Dedifferentiated amniotic fluid mesenchymal stem cell (primary cell): Measurements from ENCODE around the gene FCRL6.

Source experiments
- DNase-seq: peaks from one replicate; pipeline ENCODE4 v3.0.0-alpha.2; 2016; ENCODE audit errors: extremely low spot score

Gene FCRL6

DNA sequence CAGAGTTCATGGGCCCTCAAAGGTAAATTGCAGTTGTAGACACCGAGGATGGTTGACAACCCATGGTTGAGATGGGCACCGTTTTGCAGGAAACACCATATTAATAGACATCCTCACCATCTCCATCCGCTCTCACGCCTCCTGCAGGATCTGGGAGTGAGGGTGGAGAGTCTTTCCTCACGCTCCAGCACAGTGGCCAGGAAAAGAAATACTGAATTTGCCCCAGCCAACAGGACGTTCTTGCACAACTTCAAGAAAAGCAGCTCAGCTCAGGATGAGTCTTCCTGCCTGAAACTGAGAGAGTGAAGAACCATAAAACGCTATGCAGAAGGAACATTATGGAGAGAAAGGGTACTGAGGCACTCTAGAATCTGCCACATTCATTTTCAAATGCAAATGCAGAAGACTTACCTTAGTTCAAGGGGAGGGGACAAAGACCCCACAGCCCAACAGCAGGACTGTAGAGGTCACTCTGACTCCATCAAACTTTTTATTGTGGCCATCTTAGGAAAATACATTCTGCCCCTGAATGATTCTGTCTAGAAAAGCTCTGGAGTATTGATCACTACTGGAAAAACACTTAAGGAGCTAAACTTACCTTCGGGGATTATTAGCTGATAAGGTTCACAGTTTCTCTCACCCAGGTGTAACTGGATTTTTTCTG, 33.8 kb downstream of the FCRL6 start:
- DNase-seq, result no peak

DNA sequence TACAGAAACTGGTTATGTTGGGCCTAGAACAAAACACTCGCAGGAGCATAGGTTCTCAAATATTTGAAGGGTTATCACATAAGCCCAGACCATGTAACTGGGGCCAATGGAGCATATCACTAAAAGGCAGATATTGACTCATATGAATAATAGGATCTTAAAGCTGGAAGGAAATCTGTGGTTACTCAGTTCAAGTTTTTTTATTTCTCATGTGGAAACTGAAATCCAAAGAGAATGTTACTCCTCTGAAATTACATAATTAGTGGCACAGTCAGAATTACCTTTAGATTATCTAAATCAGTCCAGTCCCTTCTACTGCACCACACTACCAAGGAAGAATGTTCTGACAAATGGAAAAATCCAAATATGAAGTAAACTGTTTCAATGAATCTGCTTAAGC, 36.6 kb downstream of the FCRL6 start:
- no peak for DNase-seq

DNA sequence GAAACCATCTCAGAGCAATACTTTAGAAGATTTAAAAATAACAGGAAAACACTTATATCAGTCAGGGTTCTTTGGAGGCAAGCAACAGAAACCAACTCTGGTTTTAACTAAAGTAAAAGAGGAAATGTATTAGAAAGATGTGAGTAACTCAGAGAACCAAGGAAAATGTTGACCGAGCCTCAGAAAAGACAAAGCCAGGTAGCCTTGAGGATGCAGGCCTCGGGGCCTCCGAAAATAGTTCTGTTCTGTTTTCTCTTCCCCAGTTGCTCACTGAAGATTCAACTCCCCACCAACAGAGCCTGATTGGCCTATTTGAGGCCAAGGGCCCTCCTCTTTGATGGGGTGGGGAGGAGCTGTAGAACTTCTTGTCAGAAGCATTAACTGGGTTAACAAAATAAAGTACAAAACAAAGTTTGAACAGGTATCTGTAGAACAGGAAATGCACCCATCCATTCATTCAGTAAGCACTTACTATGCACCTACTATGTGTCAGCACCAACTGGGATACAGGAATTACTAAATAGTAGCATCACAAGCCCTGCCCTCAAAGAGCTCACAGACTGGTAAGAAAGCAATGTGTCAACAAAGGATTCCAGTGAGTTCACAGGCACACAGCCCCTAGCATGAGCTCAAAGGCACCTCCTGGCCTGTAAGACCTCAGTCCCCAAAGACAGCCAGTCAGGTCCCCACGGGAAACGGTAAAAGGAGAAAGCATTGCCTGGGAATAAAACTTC, 37.1 kb downstream of the FCRL6 start:
- no peak for DNase-seq

DNA sequence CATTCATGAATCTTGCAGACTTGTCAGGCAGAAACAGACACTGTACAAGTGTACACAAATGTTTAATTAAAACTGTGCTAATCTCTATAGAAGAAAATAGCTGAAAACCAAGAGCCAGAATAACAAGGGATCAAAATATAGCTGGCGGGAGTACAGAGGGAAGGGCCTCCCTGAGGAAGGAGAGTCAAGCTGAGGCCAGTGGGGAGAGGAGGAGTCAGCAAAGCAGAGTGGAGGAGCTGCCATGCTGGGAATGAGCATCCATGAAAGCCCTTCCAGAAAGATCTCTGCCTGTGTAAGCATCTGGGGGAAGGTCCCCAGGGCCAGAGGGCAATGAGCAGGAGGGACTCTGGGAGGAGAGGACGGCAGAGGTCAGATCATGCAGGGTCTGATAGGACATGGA, 39.6 kb downstream of the FCRL6 start:
- DNase-seq, result no peak

DNA sequence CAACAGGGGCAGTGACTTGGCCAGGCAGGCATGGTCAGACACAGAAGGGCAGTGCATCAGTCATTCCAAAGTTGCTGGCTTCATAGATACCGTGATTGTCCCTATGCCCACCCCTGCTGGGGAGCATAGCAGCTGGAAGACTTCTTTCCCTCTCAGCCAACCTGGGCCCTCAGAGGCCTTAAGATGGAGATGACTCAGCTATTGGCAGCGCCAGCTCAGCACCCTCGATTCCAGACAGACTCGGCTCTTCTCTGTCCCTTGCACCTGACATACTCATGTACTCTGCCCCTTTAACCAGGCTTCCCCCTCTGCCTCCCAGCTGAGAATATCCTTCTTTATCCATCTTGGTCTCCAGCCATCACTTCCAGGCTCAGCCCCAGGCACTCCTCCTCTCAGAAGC, 41.3 kb downstream of the FCRL6 start:
- DNase-seq, result no peak

DNA sequence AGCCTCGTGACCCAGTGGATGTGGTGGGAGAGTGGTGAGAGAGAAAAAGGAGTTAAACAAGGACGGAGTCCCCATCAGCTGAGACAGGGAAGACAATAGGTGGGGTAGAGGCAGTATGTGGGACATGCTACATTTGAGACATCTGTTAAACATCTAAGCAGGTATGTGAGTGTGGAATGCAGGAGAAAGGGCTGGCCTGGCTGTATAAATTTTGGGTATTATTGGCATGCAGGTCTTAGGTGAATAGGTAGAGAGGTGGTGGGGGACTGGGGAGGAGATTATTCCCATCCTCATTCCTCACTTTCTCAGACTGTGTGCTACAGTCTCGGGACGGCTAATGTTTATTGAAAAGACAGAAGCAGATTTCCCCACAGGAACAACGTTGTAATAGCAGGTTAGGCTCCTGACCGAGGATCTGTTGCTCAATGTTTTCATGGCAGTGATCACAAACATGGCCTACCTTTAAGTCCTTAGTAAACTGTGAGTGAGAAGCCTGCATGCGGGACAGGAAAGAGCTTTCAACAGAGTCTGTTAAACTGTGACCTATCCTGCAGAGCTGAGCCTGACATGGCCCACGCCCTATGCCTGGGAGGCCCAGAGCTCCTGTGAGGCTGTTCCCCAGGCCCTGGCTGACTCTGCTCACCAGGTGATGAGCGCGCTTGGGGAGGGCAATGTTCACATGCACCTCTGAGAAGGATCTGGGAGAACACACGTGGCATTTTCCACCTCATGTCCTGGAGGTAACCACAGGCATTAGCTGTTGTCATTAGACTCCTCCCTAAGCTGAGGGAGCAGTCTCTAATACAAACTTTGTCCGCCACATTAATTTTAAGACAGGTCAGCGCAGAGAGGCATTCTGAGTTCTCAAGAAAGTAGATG, 43.8 kb downstream of the FCRL6 start:
- no peak for DNase-seq

DNA sequence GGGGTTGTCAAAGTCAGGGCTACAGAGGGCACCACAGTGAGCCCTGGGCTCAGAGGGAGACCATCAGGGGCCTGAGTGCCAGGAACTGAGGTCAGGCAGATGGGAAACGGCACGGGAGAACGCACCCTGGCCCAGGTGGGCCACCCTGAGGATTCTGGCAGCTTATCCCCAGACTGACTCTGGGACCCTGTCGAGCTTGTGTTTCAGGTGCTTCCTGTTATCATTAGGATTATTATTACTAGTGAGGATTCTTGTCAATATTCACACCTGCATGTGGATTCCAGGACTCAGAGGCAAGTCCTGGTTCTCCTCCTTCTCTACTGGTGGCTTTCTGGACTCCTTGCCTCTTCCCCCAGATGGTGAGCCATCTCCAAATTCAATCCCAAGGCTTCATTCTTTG, 45.1 kb downstream of the FCRL6 start:
- DNase-seq, result no peak

DNA sequence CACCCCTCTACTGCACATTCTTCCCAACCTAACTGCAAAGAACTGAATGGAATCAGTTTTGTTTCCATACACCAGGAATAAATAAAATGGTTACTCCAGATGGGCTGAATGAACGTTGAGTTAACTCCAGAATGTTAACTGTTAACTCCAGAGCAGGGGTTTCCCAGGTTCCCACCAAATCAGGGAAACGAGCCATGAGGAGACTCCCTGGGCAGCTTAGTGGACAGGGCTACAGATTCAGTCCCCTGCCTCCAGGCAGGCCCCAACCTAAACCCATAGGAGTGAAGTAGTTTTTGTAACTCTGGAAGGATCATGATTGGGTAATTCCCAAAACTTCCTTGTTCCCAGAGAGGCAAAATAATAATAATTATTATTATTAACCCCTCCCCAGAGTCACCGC, 46.2 kb downstream of the FCRL6 start:
- DNase-seq, result no peak

DNA sequence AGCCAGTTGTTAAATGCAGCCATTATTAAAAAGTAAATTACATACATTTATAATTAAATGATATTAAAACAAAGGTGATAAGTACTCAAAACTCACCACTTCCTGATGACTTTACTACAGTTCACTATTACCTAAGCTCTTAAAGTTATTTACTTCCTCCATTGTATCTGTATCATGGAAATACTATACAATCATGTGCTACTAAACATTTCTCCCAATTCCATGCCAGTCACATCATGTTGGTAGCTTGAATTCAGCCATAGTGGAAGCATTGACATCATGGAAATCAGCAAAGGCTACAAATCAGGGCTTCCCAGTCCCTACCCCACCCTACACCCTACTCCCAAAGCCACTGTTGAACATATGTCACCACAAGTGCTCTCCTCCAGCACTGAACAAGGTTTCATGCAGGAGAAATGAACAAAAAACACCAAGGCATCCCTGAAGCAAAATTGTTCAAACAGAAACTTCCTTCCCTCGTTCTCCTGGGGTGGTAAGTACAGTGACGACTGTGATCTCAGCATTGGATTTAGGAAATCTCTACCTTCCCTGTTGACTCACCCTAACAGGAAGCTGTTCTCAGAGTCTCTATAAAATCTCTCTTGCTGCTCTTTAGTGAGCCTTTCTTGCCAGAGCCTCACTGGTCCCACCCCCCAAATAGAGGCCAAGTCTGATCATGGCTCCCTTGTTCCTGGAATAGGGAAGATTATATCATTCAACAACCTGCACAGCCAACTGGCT, 47.6 kb downstream of the FCRL6 start:
- no peak for DNase-seq

DNA sequence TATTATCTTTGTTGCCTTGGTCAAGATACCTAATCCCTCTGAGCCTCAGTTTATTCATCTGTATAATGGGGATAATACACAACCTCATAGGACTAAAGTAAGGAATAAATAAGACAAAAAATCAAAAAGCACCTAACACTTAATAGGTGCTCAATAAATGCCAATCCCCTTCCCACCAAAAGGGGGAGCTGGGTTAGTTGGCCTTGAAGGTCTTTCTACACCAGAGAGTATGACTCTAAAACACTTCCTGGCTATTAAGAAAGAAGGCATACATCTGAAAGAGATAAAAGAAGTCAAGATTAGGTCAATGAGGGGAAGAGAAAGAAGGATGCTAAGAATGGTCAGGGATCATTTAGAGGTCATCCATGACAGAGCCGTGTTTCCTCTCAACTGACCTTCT, 49.2 kb downstream of the FCRL6 start:
- no peak for DNase-seq

DNA sequence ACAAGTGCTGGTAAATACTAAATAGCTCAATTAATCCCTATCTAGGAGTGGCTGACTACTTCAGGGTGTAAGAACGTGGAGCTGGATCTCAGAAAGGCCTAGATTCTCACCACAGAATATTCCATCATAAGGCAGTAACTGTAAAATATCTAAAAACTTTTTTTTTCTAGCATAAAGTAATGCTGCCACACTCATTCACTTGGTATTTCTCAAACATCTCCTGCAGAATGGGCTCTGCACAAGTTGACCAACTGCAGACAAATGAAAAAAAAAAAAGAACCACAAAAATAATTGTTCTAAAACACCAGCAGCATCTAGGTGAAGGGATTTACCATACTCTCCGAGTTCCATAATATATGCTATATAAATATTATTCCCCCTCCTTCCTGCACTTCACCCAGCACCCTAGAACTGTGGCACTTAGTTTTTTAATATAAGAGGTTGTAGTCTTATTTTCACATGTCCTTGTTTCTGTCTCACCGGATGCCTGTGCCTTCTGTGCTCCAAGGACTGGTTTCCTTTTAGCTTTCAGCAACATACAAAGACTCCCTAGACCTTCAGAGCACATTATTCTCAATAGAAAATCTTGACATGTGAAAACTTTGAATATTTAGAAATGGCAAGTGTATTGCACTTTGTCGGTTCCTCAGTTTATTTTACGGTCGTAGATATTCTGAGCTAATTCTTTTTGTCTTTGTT, 51.4 kb downstream of the FCRL6 start:
- DNase-seq, result peak; percentile 64

DNA sequence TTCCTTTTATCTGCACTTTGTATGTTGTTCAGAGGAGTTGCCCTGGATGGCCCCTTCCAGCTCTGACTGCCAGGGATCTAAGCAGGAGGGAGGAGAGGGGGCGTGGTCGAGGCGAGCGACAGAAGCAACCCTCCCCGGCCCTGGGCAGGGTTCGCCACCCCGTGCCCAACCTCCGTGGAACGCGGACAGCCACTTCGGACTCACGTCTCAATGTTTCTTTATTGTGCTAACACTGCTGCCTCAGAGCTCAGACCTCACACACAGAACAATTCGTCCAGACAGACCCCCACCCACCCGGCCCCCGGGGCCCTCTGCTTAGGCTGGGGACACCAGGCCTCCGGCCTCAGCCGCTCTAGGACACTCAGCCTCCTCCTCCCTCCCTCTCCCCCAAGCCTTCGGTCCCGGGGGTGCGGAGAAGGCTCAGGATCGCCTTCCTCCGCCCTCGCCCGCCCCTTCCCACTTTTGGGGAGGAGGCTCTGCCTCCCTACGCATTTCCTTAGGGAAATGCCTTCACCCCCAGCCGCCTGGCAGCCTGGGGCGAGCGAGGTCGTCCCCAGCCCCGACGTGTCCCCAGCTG, 52.0 kb downstream of the FCRL6 start:
- DNase-seq, result peak; percentile 31

DNA sequence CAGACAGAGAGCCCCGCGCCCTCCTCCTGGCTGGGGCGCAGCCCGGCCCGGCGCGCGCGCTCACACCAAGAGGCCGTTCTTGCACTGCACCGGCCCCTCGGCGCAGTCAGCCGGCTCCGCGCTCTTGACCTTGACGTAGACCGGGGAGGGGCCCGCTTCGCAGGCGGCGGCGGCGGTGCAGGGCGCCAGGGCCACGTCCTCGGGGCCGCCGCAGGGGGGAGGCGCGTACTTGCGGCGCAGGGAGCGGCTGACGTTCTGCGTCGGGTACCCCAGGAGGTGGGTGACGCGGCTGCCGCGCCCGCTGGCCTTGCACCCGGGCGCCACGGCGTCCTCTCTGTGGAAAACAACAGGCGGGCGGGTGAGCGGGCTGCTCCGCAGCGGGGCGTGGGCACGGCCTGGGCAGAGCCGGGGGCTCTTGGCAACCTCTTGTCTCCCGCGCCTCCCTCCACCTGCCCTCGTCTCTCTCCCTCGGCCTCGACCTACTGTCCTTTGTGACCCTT, 52.6 kb downstream of the FCRL6 start:
- DNase-seq, result peak; percentile 65

DNA sequence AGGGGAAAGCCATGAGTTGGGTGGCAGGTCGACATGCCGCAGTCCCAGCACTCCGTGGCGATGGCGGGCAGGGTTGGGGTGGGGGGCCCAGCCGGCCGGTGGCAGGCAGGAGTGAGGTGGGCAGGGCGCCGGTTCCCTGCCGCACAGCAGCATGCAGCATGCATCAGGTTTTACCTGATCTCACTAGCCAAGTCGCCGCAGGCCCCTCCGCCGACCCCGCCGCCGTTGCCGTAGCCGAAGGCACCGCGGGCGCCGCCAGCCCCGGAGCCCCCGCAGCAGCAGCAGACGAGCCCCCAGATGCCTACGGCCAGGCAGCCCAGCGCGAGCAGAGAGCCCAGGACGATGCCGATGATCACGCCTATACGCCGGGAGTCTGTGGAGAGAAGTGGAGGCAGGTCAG, 53.5 kb downstream of the FCRL6 start:
- DNase-seq, result no peak

DNA sequence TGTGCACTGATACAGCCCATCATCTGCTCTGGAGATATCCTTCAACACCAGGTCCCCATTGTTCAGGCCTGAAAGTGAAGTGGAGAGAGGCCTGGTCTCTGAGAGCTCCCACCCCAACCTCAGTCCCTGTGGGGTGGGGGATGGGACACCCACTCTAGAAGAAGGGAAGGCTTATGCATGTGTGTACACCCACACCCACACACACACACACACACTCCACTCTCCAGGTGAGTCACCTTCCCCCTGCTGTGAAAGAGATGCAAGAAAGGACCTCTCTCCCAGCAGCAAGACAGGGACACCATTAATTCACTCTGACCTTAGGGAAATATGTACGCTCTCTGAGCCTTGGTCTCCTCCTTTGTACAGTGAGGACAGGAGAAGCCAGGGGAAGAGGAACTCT, 54.4 kb downstream of the FCRL6 start:
- DNase-seq, result no peak

DNA sequence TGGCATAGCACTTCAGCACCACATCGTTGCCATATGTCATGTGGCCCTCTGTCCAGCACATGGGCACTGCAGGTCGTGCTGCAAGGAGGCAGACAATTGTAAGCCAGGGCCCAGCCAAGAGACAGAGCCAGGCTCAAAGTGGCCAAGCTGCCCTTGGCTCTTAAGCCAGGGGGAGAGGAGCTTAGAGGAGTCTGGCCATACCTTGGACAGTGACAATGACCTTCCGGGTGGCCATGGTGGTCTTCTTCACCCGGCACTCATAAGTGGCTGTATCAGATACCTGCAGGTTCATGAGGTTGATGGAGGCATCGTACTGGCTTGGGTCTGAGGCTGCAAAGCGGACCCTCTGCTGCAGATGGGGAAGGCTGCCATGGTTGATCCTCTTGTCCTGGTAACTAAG, 55.7 kb downstream of the FCRL6 start:
- no peak for DNase-seq

DNA sequence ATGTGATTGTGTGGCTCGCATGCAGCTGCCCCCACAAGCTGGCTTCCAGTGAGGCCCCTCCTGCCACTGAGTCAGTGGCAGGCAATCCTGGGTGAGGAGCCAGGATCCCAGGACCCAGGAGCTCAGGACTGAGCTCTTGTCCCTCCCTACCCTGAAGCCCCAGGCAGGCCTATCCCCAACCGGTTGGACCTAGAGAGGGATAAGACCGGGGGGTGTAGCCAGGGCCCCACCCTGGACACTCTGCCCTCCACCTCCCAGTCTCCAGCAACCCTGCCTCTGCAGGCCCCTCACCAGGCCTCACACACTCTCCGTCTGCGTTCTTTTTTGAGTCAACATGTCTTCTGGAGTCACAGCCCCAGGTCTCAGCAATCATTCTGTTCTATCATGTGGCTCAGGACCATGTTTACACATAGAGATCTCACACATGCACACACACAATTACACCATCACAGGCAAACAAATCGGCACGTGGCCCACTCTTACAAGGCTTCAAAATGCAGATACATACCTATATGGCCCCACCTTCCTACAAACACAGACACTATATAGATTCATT, 57.7 kb downstream of the FCRL6 start:
- DNase-seq, result no peak

DNA sequence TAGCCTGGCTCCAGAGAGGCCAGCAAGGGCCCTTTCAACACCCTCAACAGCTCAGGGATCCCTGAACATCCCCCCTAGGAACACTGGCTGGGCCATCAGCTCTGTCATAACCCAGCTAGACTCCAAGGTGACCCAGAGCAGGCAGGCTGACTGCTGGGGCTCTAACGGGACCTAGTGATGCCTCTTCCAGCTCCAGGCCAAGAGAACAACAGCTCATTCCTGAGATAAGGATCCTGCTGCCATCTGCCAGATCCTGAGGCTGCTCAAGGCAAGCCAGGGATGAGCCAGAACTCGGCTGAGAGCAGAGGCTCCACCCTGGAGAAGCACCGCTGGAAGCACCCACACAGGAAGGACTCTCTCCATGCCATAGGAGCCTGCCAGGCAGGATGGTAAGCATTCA, 58.3 kb downstream of the FCRL6 start:
- DNase-seq, result no peak

DNA sequence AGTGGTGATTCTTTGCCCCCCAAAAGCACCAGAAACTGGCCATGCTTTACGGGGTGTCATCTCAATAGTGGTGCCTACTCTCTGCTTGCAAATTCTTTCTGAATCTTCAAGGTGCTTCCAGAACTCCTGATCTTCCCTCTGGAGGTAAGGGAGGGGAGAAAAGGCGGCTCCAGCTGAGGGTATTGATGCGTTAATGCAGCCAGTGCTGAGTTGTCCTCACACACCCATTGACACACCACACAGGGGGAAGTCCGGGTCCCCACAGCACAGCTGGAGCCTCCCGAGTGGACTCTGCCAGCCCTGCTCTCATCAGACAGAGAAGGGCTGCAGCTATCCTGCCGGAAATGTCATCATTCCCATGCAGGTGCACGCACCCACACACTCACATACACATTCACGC, 59.1 kb downstream of the FCRL6 start:
- no peak for DNase-seq

DNA sequence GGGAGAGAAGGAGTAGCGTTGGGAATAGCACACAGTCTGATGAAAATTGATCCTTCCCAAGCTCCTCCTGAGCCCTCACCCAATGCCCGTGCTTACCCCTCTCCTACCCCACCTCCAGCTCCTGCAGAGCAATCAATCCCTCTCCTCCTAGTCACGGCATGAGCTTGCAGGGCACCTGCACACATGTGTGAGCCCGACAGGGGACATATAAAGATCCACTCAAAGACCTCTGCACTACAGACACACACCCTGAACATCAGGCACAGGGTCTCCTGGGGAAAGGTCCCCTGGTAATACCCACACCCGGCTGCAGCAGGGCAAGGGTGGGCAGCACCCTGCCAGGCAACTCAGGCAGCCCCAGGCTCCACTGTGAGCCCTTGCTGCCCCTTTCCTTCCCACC, 59.9 kb downstream of the FCRL6 start:
- DNase-seq, result no peak

DNA sequence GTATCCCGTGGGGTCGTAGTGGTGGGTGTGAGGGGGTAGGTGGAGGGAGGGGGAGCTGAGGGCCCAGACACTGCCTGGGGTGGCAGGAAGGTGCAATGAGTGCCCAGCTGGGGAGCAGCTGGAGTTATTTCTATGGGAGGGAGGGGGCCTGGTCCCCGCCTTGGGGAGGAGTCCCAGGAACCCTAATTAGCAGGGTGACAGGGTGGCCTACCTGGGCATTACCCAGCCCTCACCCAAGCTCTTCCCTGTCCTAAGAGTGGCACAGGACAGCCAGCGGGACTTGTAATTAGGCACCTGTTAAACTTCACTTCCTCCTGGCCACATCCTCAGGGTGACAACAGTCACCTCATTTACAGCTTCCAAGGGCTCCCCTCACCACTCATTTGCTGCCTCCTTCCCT, 60.4 kb downstream of the FCRL6 start, which contains the start of gene VSIG8:
Gene VSIG8 (minus strand): TSS at position 101 of the 400 bp plus-strand sequence. CDS start 136 bp downstream, outside the sequence.
- DNase-seq, result no peak
